ENCODE data around the gene TCEA3. TPM values are rescaled to one million over a fixed set of nuclear protein-coding genes. Genes with fewer than 3 reads are reported as not detected.
A peak's percentile ranks its signal among the peaks of the same experiment; 100 is the strongest.

TCEA3 gene
- total and polyA plus RNA-seq, 3 experiments from 2014 or later: 1.4 to 11.1 (median 1.7) TPM

- Histone ChIP-seq H3K4me1 (ENCODE audit: insufficient read depth, low read length) (no peaks in the 10 kb centered on the region), H3K9me3 (ENCODE audit: low read length) (no peaks in the 10 kb centered on the region)
- CTCF ChIA-PET: no interaction called here
Observed at GRCh38 chr1:23463286-23463685, 38.7 kb upstream of the TCEA3 start.

GRCh38 chr1:23462766-23463165 lies 38.2 kb upstream of the TCEA3 start:
- Mint-ChIP-seq H3K27me3 (peaks cover 8 to 23% of the 10 kb centered on the region in 2 donors), H3K9me3 (no peaks in the 10 kb centered on the region), H3K27ac (peak overlapping the region in 1 of 8 donors; percentile 84), H3K36me3 (no peaks in the 10 kb centered on the region), H3K4me1 (no peaks in the 10 kb centered on the region), H3K4me3 (no peak overlapping the region)
- ChIA-PET CTCF (no interaction called here), POLR2A (no interaction called here)
- Histone ChIP-seq H3K36me3 (ENCODE audit: insufficient read depth, low read length) (no peaks in the 10 kb centered on the region), H3K27ac (ENCODE audit: low read depth, low read length) (no peak overlapping the region), H3K27me3 (ENCODE audit: insufficient read depth, low read length, poor library complexity, severe bottlenecking) (no peaks in the 10 kb centered on the region), H3K4me3 (ENCODE audit: low read length) (no peak overlapping the region), H3K9me3 (ENCODE audit: low read length) (no peaks in the 10 kb centered on the region), H3K4me1 (ENCODE audit: insufficient read depth, low read length) (no peaks in the 10 kb centered on the region)
- no peak for DNase-seq

More at GRCh38 chr1:23463286-23463685, 38.7 kb upstream of the TCEA3 start:
- H3K27me3 Mint-ChIP-seq: peaks cover 5 to 19% of the 10 kb centered on the region in 2 donors
- Histone ChIP-seq H3K36me3 (ENCODE audit: insufficient read depth, low read length) (no peaks in the 10 kb centered on the region), H3K27ac (ENCODE audit: low read depth, low read length) (no peak overlapping the region), H3K4me3 (ENCODE audit: low read length) (no peak overlapping the region), H3K27me3 (ENCODE audit: insufficient read depth, low read length, poor library complexity, severe bottlenecking) (no peaks in the 10 kb centered on the region)
- no peaks in the 10 kb centered on the region for H3K9me3 Mint-ChIP-seq
- DNase-seq: no peak
- H3K4me3 Mint-ChIP-seq: no peak overlapping the region
- no peaks in the 10 kb centered on the region for H3K4me1 Mint-ChIP-seq
- no peaks in the 10 kb centered on the region for H3K36me3 Mint-ChIP-seq
- no peak overlapping the region for H3K27ac Mint-ChIP-seq
- POLR2A ChIA-PET: no interaction called here

GRCh38 chr1:23461050-23461449 lies 36.5 kb upstream of the TCEA3 start:
- Histone ChIP-seq H3K36me3 (ENCODE audit: insufficient read depth, low read length) (no peaks in the 10 kb centered on the region), H3K9me3 (ENCODE audit: low read length) (no peaks in the 10 kb centered on the region), H3K4me3 (ENCODE audit: low read length) (no peak overlapping the region), H3K27ac (ENCODE audit: low read depth, low read length) (no peak overlapping the region), H3K4me1 (ENCODE audit: insufficient read depth, low read length) (no peaks in the 10 kb centered on the region), H3K27me3 (ENCODE audit: insufficient read depth, low read length, poor library complexity, severe bottlenecking) (no peaks in the 10 kb centered on the region)
- no peak for DNase-seq
- Mint-ChIP-seq H3K36me3 (peaks cover 0 to 4% (median 0%) of the 10 kb centered on the region in 3 donors), H3K4me1 (peaks cover 5% of the 10 kb centered on the region in 3 donors), H3K27ac (no peak overlapping the region), H3K27me3 (peaks cover 8 to 35% of the 10 kb centered on the region in 2 donors), H3K9me3 (no peaks in the 10 kb centered on the region), H3K4me3 (no peak overlapping the region)
- CTCF ChIA-PET: no interaction called here
- POLR2A ChIA-PET: no interaction called here

- CTCF ChIA-PET: no interaction called here
- peaks cover 5 to 38% of the 10 kb centered on the region in 2 donors for H3K27me3 Mint-ChIP-seq
Observed at GRCh38 chr1:23460519-23460918, 36.0 kb upstream of the TCEA3 start.

DNA sequence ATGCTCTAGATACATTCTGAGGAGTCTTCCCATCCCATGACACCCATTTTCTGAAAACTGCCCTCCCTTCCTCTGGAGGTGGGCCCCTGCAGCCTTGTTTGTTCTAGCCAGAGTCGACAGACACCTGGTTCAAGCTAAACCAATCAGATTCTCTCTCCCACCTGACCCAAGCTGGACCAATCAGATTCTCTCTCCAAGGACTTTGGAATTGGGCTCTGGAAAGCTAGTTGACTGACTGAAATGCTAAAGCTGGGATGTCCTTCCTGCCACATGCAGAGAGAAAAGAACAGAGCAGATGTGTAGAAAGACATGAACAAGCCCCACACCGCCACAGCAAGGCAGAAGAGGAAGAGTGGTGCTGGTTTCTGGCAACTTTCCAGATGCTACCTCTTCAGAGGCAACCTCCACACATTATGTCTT lies 34.8 kb upstream of the TCEA3 start:
- Histone ChIP-seq H3K27me3 (ENCODE audit: insufficient read depth, low read length, poor library complexity, severe bottlenecking) (no peaks in the 10 kb centered on the region), H3K4me3 (ENCODE audit: low read length) (no peak overlapping the region), H3K9me3 (ENCODE audit: low read length) (no peaks in the 10 kb centered on the region), H3K36me3 (ENCODE audit: insufficient read depth, low read length) (no peaks in the 10 kb centered on the region), H3K4me1 (ENCODE audit: insufficient read depth, low read length) (no peaks in the 10 kb centered on the region), H3K27ac (ENCODE audit: low read depth, low read length) (no peak overlapping the region)
- no peaks in the 10 kb centered on the region for H3K9me3 Mint-ChIP-seq
- peaks cover 11 to 42% of the 10 kb centered on the region in 2 donors for H3K27me3 Mint-ChIP-seq
- H3K27ac Mint-ChIP-seq: no peak overlapping the region
- no peak for DNase-seq
- peaks cover 6 to 8% (median 7%) of the 10 kb centered on the region in 3 donors for H3K4me1 Mint-ChIP-seq
- ChIA-PET POLR2A (no interaction called here), CTCF (no interaction called here)
- no peak overlapping the region for H3K4me3 Mint-ChIP-seq
- peaks cover 0 to 9% (median 0%) of the 10 kb centered on the region in 3 donors for H3K36me3 Mint-ChIP-seq

More at GRCh38 chr1:23460519-23460918, 36.0 kb upstream of the TCEA3 start:
- Mint-ChIP-seq H3K4me3 (no peak overlapping the region), H3K4me1 (peaks cover 6 to 7% (median 6%) of the 10 kb centered on the region in 3 donors), H3K27ac (no peak overlapping the region), H3K9me3 (no peaks in the 10 kb centered on the region), H3K36me3 (peaks cover 0 to 4% (median 0%) of the 10 kb centered on the region in 3 donors)
- no peaks in the 10 kb centered on the region for H3K36me3 ChIP-seq (ENCODE audit: insufficient read depth, low read length)
- DNase-seq: no peak
- no peaks in the 10 kb centered on the region for H3K27me3 ChIP-seq (ENCODE audit: insufficient read depth, low read length, poor library complexity, severe bottlenecking)
- H3K4me1 ChIP-seq (ENCODE audit: insufficient read depth, low read length): no peaks in the 10 kb centered on the region
- H3K27ac ChIP-seq (ENCODE audit: low read depth, low read length): no peak overlapping the region
- H3K4me3 ChIP-seq (ENCODE audit: low read length): no peak overlapping the region
- POLR2A ChIA-PET: no interaction called here
- no peaks in the 10 kb centered on the region for H3K9me3 ChIP-seq (ENCODE audit: low read length)

GRCh38 chr1:23456226-23456625 lies 31.7 kb upstream of the TCEA3 start:
- Mint-ChIP-seq H3K27me3 (peaks cover 13 to 37% of the 10 kb centered on the region in 2 donors), H3K27ac (peak overlapping the region in 2 of 8 donors; percentile 68 to 73), H3K4me1 (peaks cover 23 to 27% (median 23%) of the 10 kb centered on the region in 3 donors), H3K36me3 (peaks cover 0 to 9% (median 0%) of the 10 kb centered on the region in 3 donors), H3K4me3 (no peak overlapping the region), H3K9me3 (no peaks in the 10 kb centered on the region)
- Histone ChIP-seq H3K4me3 (ENCODE audit: low read length) (no peak overlapping the region), H3K27ac (ENCODE audit: low read depth, low read length) (no peak overlapping the region), H3K4me1 (ENCODE audit: insufficient read depth, low read length) (peaks cover 14% of the 10 kb centered on the region), H3K27me3 (ENCODE audit: insufficient read depth, low read length, poor library complexity, severe bottlenecking) (no peaks in the 10 kb centered on the region), H3K9me3 (ENCODE audit: low read length) (no peaks in the 10 kb centered on the region), H3K36me3 (ENCODE audit: insufficient read depth, low read length) (no peaks in the 10 kb centered on the region)
- DNase-seq: no peak
- POLR2A ChIA-PET: no interaction called here
- CTCF ChIA-PET: interaction anchor here (1.3 kb wide), 1 partner anchor 41 kb away, joined by 4 read pairs; no protein-coding TSS in a partner anchor

GRCh38 chr1:23453455-23454000 lies 29.0 kb upstream of the TCEA3 start:
- Histone ChIP-seq H3K4me3 (ENCODE audit: low read length) (no peak overlapping the region), H3K36me3 (ENCODE audit: insufficient read depth, low read length) (no peaks in the 10 kb centered on the region), H3K27ac (ENCODE audit: low read depth, low read length) (no peak overlapping the region), H3K4me1 (ENCODE audit: insufficient read depth, low read length) (peaks cover 17% of the 10 kb centered on the region), H3K9me3 (ENCODE audit: low read length) (no peaks in the 10 kb centered on the region), H3K27me3 (ENCODE audit: insufficient read depth, low read length, poor library complexity, severe bottlenecking) (no peaks in the 10 kb centered on the region)
- Mint-ChIP-seq H3K4me3 (no peak overlapping the region), H3K27me3 (peaks cover 13 to 28% of the 10 kb centered on the region in 2 donors), H3K27ac (no peak overlapping the region), H3K36me3 (peaks cover 0 to 9% (median 0%) of the 10 kb centered on the region in 3 donors), H3K9me3 (no peaks in the 10 kb centered on the region), H3K4me1 (peaks cover 23 to 27% (median 23%) of the 10 kb centered on the region in 3 donors)
- DNase-seq: no peak
- CTCF ChIA-PET: no interaction called here
- POLR2A ChIA-PET: no interaction called here

- H3K4me3 Mint-ChIP-seq: peak overlapping the region in 4 of 7 donors; percentile 9 to 60 (median 33)
- H3K36me3 Mint-ChIP-seq: peaks cover 0 to 9% (median 0%) of the 10 kb centered on the region in 3 donors
- H3K27ac Mint-ChIP-seq: peak overlapping the region in 6 of 8 donors; percentile 24 to 62 (median 47)
- no peaks in the 10 kb centered on the region for H3K36me3 ChIP-seq (ENCODE audit: insufficient read depth, low read length)
- peak; percentile 33 to 70 (median 56) for DNase-seq
- H3K27me3 ChIP-seq (ENCODE audit: insufficient read depth, low read length, poor library complexity, severe bottlenecking): no peaks in the 10 kb centered on the region
- H3K27me3 Mint-ChIP-seq: peaks cover 8 to 22% of the 10 kb centered on the region in 2 donors
- no peaks in the 10 kb centered on the region for H3K9me3 ChIP-seq (ENCODE audit: low read length)
- H3K27ac ChIP-seq (ENCODE audit: low read depth, low read length): no peak overlapping the region
- ChIA-PET POLR2A (no interaction called here), CTCF (interaction anchor here (0.9 to 1.1 kb wide), 2 partner anchors 9 to 45 kb away, joined by 3 read pairs; no protein-coding TSS in a partner anchor)
- H3K4me3 ChIP-seq (ENCODE audit: low read length): no peak overlapping the region
- H3K4me1 Mint-ChIP-seq: peaks cover 23 to 27% (median 23%) of the 10 kb centered on the region in 3 donors
- H3K4me1 ChIP-seq (ENCODE audit: insufficient read depth, low read length): peaks cover 17% of the 10 kb centered on the region
- H3K9me3 Mint-ChIP-seq: no peaks in the 10 kb centered on the region
Observed at GRCh38 chr1:23452011-23452411, 27.5 kb upstream of the TCEA3 start.

All from CD8-positive, alpha-beta memory T cell (primary cell).